HL-60 (cell line): ENCODE data around the gene CLCA1.

Experiments used
- POLR2AphosphoS5 ChIP-seq: IDR thresholded peaks from 2 replicates; pipeline ENCODE4 v1.6.1; 2012; ENCODE audit warnings: low read depth
- TF ChIP-seq, protein P1 (sequence below): IDR thresholded peaks from one replicate; pipeline ENCODE4 v1.5.1; 2011; ENCODE audit warnings: low read length, control low read depth, inconsistent platforms; ENCODE audit not compliant: insufficient read depth

DNA sequence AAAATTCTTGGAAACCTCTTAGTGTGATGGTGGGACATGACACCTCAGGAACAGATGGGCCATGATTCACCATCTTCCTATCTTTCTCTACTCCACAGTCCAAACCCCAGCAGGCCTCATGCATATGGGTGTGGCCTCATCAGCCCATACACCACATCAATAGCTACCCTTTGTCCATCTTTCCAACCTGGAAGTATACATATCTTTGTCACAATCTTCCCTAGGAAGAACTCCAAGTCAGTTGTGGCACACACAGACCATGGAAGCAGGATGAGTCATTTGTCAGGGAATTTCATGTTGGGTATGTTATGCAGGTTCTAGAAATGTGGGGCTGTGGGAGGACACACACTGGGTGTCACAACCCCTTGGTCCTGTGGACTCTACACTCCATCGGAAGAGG lies 47.6 kb downstream of the CLCA1 start:
- no peak for TF ChIP-seq POLR2AphosphoS5
- TF ChIP-seq, protein P1, sequence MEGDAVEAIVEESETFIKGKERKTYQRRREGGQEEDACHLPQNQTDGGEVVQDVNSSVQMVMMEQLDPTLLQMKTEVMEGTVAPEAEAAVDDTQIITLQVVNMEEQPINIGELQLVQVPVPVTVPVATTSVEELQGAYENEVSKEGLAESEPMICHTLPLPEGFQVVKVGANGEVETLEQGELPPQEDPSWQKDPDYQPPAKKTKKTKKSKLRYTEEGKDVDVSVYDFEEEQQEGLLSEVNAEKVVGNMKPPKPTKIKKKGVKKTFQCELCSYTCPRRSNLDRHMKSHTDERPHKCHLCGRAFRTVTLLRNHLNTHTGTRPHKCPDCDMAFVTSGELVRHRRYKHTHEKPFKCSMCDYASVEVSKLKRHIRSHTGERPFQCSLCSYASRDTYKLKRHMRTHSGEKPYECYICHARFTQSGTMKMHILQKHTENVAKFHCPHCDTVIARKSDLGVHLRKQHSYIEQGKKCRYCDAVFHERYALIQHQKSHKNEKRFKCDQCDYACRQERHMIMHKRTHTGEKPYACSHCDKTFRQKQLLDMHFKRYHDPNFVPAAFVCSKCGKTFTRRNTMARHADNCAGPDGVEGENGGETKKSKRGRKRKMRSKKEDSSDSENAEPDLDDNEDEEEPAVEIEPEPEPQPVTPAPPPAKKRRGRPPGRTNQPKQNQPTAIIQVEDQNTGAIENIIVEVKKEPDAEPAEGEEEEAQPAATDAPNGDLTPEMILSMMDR, result no peak
